Activated CD4-positive, alpha-beta T cell treated with anti-CD3 and anti-CD28 coated beads for 36 hours (primary cell): ENCODE data around the gene HOXD12. TPM values are rescaled to one million over a fixed set of nuclear protein-coding genes. Genes with fewer than 3 reads are reported as not detected.

Experiments used
- ATAC-seq: fragments of 200-7000 bp; cut with Tn5 transposase; one replicate; pipeline ENCODE4 v1.10.0; 2021; ENCODE audit warnings: mild to moderate bottlenecking, moderate library complexity
- CTCF ChIA-PET: fragments of 350-600 bp; sonication (Branson Sonifier 250); formaldehyde crosslinking; loops from one replicate; lab custom pipeline; 2021; ENCODE audit warnings: antibody characterized with exemption; lab: Charles Lee
- POLR2A ChIA-PET: fragments of 350-600 bp; sonication (Branson Sonifier 250); formaldehyde crosslinking; loops from one replicate; lab custom pipeline; 2021; ENCODE audit warnings: antibody characterized with exemption, inconsistent platforms; lab: Charles Lee
- DNase-seq: peaks from one replicate; pipeline ENCODE4 v3.0.0-alpha.2; 2020
- H3K27ac Mint-ChIP-seq: one replicate; pipeline ENCODE4 v1.8.0; 2021; ENCODE audit warnings: mixed read lengths
- H3K27me3 Mint-ChIP-seq: one replicate; pipeline ENCODE4 v1.8.0; 2021; ENCODE audit warnings: mixed read lengths
- H3K36me3 Mint-ChIP-seq: one replicate; pipeline ENCODE4 v1.8.0; 2021; ENCODE audit warnings: low read depth, mixed read lengths
- H3K4me1 Mint-ChIP-seq: one replicate; pipeline ENCODE4 v1.8.0; 2021; ENCODE audit warnings: mixed read lengths
- H3K4me3 Mint-ChIP-seq: one replicate; pipeline ENCODE4 v1.8.0; 2021; ENCODE audit warnings: mild to moderate bottlenecking, moderate library complexity, mixed read lengths
- H3K9me3 Mint-ChIP-seq: one replicate; pipeline ENCODE4 v1.8.0; 2021; ENCODE audit warnings: low read depth, mixed read lengths
- intact Hi-C, 2 experiments: fragments of 100-400 bp; cut with DNase I in 1 of 2; cut with micrococcal nuclease in 1 of 2; formaldehyde crosslinking; loops; one replicate each; pipeline versions ENCODE4 v1.14.2 to v1.15.1; 2022 to 2024; cut with DNase I, micrococcal nuclease
- total RNA-seq, 2 experiments: library from RNA; stranded (reverse); gene quantifications; one replicate each; pipeline ENCODE4 v1.2.3, GENCODE V29; 2021

The HOXD12 gene
- total RNA-seq, 2 experiments from 2014 or later = not detected

GRCh38 chr2:176146645-176147044 is 47.0 kb downstream of the HOXD12 start:
- CTCF ChIA-PET = interaction anchor here (0.6 to 2.6 kb wide), 2 partner anchors 20 to 1143 kb away, joined by 3 to 9 read pairs; no protein-coding TSS in a partner anchor
- H3K4me1 Mint-ChIP-seq = peaks cover 6% of the 10 kb centered on the region

DNA sequence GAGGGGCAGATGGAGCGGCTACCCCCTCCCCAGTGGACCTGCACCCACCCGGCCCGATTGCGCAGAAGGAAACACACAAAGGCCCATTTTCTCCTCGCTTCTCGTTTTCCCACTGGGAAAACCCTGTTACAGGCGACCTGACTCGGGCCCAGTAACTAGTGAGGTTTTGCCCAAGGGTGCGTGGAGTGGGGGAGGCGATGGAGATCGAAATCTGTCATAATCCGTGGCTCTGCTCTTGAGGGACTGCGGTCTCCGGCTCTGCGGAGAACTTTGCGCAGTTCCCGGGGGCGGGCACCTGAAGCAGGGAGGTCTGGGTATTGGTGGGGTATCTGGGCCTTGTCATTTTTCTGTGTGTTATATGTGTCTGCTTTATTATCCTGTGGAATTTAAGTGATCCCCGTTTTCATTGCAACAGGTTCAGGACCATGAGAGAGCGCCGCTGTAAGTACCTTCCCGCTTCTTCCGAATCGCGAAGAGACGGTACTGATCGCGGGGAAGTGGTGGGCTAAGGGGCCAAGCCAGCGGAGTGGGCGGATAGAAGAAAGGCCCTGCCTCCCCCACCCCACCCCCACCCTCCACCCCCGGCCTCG is 47.7 kb downstream of the HOXD12 start:
- H3K4me3 Mint-ChIP-seq = no peak overlapping the region
- peaks cover 6% of the 10 kb centered on the region for H3K4me1 Mint-ChIP-seq
- H3K36me3 Mint-ChIP-seq = no peaks in the 10 kb centered on the region
- ATAC-seq (no peak), DNase-seq (no peak)
- H3K9me3 Mint-ChIP-seq = no peaks in the 10 kb centered on the region
- intact Hi-C loops = no loop called here
- no peak overlapping the region for H3K27ac Mint-ChIP-seq
- CTCF ChIA-PET = interaction anchor here (0.6 to 2.6 kb wide), 3 partner anchors 21 to 1142 kb away, joined by 3 to 9 read pairs (median 3); no protein-coding TSS in a partner anchor
- peaks cover 81% of the 10 kb centered on the region for H3K27me3 Mint-ChIP-seq
- POLR2A ChIA-PET = no interaction called here

More at GRCh38 chr2:176146645-176147044, 47.0 kb downstream of the HOXD12 start:
- no peak for DNase-seq
- POLR2A ChIA-PET = no interaction called here
- no peaks in the 10 kb centered on the region for H3K9me3 Mint-ChIP-seq
- H3K27ac Mint-ChIP-seq = no peak overlapping the region
- no peak overlapping the region for H3K4me3 Mint-ChIP-seq
- no peaks in the 10 kb centered on the region for H3K36me3 Mint-ChIP-seq
- H3K27me3 Mint-ChIP-seq = peaks cover 86% of the 10 kb centered on the region
- intact Hi-C loops = no loop called here
- ATAC-seq = no peak

GRCh38 chr2:176147800-176148496 is 48.4 kb downstream of the HOXD12 start:
- DNase-seq (no peak), ATAC-seq (no peak)
- ChIA-PET CTCF (interaction anchor here (0.6 to 2.6 kb wide), 2 partner anchors 21 to 42 kb away, joined by 3 to 9 read pairs; no protein-coding TSS in a partner anchor), POLR2A (no interaction called here)
- Mint-ChIP-seq H3K36me3 (no peaks in the 10 kb centered on the region), H3K4me1 (peaks cover 6% of the 10 kb centered on the region), H3K4me3 (no peak overlapping the region), H3K9me3 (no peaks in the 10 kb centered on the region), H3K27me3 (peaks cover 83% of the 10 kb centered on the region), H3K27ac (no peak overlapping the region)
- intact Hi-C loops = no loop called here

DNA sequence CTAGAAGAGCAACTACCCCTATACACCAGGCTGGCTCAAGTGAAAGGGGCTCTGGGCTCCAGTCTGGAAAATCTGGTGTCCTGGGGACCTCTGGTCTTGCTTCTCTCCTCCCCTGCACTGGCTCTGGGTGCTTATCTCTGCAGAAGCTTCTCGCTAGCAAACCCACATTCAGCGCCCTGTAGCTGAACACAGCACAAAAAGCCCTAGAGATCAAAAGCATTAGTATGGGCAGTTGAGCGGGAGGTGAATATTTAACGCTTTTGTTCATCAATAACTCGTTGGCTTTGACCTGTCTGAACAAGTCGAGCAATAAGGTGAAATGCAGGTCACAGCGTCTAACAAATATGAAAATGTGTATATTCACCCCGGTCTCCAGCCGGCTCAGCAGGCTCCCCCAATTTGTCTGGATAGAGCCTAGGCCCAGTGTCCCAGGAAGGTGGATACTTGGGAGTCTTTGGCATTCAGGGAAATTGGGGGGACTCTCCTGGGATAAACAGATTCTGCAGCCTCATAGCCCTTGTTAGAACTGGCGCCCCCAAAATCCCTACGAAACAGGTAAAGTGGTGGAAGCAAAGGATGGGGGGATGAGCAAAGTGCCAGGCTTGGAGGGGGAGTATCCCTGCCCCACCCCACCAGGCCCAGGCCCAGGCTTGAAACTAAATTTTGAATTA is 49.3 kb downstream of the HOXD12 start:
- DNase-seq (no peak), ATAC-seq (no peak)
- Mint-ChIP-seq H3K27me3 (peaks cover 81% of the 10 kb centered on the region), H3K4me1 (peaks cover 6% of the 10 kb centered on the region), H3K36me3 (no peaks in the 10 kb centered on the region), H3K4me3 (no peak overlapping the region), H3K27ac (no peak overlapping the region), H3K9me3 (no peaks in the 10 kb centered on the region)
- intact Hi-C loops = no loop called here
- ChIA-PET POLR2A (no interaction called here), CTCF (interaction anchor here (2.6 kb wide), 1 partner anchor 22 kb away, joined by 9 read pairs; no protein-coding TSS in a partner anchor)

DNA sequence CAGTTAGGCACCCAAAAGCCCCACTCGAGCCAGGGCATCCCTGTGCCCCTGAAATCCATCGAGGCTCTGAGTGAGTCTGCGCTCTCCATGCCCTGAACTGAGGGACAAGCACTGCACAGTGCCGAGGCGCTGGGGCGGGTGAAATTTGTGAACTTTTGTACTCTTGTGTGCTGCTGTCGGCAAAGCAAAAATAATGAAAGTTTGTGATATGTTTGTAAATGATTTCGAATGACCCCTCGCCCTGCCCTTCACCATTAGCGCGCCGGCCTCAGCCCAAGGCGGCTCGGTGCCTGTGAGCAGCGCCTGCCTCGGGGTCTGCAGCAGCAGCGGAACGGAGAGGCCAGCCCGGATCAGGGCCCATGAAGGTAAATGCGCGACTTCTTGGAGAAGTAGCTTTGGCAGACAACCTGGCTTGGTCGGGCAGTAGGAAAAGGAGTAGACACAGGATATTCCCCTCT is 49.9 kb downstream of the HOXD12 start:
- Mint-ChIP-seq H3K27me3 (peaks cover 81% of the 10 kb centered on the region), H3K4me3 (no peak overlapping the region), H3K36me3 (no peaks in the 10 kb centered on the region), H3K27ac (no peak overlapping the region), H3K4me1 (peaks cover 6% of the 10 kb centered on the region), H3K9me3 (no peaks in the 10 kb centered on the region)
- intact Hi-C loops = no loop called here
- no peak for ATAC-seq
- DNase-seq = no peak
- ChIA-PET CTCF (no interaction called here), POLR2A (no interaction called here)

DNA sequence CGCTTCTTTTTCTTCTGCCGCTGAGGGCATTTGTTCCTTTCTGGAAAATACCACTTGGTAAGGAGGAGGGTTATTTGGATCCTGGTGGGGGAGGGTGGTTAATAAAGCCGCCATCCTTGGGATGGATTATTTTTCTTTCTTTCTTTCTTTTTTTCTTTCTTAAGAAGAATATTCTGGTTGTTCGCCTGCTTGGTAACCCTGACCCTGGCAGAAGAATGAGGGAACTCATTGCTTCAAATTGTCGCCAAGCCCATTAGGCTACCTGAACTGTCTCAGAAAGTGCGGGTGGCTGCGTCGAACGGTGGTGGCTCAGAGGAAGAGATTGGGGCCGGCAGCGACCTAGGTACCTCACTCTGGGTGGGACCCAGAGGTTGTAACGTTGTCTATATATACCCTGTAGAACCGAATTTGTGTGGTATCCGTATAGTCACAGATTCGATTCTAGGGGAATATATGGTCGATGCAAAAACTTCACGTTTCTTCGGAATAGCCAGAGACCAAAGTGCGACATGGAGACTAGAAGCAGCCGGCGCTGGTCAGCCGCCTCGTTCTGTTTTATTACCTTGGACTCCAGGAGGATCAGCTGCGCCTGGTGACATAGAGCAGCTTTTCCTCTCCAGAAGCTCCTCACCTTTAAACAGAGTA is 50.5 kb downstream of the HOXD12 start:
- DNase-seq (no peak), ATAC-seq (no peak)
- ChIA-PET POLR2A (no interaction called here), CTCF (interaction anchor here (0.8 to 1.7 kb wide), 2 partner anchors 28 to 305 kb away, joined by 3 to 8 read pairs; no protein-coding TSS in a partner anchor)
- Mint-ChIP-seq H3K4me1 (peaks cover 6% of the 10 kb centered on the region), H3K27me3 (peaks cover 79% of the 10 kb centered on the region), H3K27ac (no peak overlapping the region), H3K4me3 (no peak overlapping the region), H3K9me3 (no peaks in the 10 kb centered on the region), H3K36me3 (no peaks in the 10 kb centered on the region)
- intact Hi-C loops = no loop called here

DNA sequence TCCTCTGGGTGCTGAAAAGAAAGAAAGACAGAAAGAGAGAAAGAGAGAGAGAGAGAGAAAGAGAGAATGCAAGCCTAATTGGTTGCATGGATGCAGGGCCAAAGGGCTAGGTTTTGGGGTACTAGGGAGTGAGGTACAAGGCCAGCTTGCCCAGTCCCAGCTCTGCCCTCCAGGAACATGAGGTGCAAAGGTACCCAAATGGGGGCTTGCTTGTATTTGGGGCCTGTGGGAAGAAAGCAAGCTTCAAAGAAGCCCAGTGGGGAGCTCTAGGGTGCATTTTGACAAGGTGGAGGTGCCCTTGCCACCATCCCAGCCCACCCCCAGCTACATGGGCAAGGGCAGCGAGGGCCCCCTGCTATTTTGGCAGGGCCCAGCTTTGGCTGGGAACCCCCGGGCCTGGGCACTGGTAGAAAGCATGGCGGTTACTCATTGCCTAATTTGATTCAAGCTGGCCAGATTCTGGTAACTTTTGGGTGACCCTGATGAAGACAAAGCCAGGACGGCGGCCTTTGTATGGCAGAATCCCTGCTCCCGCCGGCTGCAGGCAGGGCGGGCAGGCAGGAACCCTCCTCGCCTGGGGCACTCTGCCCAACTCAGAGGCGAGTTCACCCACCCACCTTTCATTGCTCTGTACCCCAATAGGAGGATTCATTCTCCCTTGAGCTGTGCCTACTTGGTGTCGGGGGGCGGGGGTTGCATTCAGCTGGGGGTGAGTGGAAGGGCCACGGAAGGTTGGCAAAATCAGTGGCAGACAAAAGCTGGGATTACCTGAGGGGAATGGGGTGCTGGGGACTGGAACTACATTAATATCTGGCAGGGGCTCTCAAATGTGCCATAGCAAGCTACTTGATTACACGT is 51.2 kb downstream of the HOXD12 start:
- no peak for DNase-seq
- intact Hi-C loops = no loop called here
- POLR2A ChIA-PET = no interaction called here
- CTCF ChIA-PET = interaction anchor here (0.7 to 1.7 kb wide), 6 partner anchors 8 to 305 kb away, joined by 3 to 8 read pairs (median 4); no protein-coding TSS in a partner anchor
- Mint-ChIP-seq H3K27me3 (peaks cover 80% of the 10 kb centered on the region), H3K27ac (no peak overlapping the region), H3K4me1 (peaks cover 6% of the 10 kb centered on the region), H3K4me3 (no peak overlapping the region), H3K9me3 (no peaks in the 10 kb centered on the region), H3K36me3 (no peaks in the 10 kb centered on the region)
- ATAC-seq = no peak

GRCh38 chr2:176151442-176152287 is 52.1 kb downstream of the HOXD12 start, which contains the start of gene HOXD4:
Gene HOXD4 (plus strand): TSS chr2:176151550. CDS start chr2:176151634, 84 bp downstream.
- Mint-ChIP-seq H3K4me3 (no peak within 1 kb of the TSS), H3K36me3 (no peaks in the 10 kb centered on the region), H3K27me3 (peaks cover 78% of the 10 kb centered on the region), H3K4me1 (peaks cover 6% of the 10 kb centered on the region), H3K27ac (no peak within 1 kb of the TSS), H3K9me3 (no peaks in the 10 kb centered on the region)
- DNase-seq = no peak
- CTCF ChIA-PET = interaction anchor here (0.6 to 1.7 kb wide), 7 partner anchors 9 to 1051 kb away, joined by 3 to 8 read pairs (median 3); no protein-coding TSS in a partner anchor
- POLR2A ChIA-PET = no interaction called here
- intact Hi-C loops = no loop called here
- no peak for ATAC-seq
